Middle frontal gyrus (tissue), 1 donor: Measurements from ENCODE around the gene NOXA1.
"Not testable (repeated sequence)": the region's sequence is repeated elsewhere in the genome, so short reads cannot be mapped to it uniquely, and the experiment has no call there.

ENCODE experiments used
- DNase-seq: peaks from one replicate; pipeline ENCODE4 v3.0.0-alpha.2; 2015; ENCODE audit warnings: low spot score; ENCODE audit errors: extremely low spot score

Gene NOXA1

DNA sequence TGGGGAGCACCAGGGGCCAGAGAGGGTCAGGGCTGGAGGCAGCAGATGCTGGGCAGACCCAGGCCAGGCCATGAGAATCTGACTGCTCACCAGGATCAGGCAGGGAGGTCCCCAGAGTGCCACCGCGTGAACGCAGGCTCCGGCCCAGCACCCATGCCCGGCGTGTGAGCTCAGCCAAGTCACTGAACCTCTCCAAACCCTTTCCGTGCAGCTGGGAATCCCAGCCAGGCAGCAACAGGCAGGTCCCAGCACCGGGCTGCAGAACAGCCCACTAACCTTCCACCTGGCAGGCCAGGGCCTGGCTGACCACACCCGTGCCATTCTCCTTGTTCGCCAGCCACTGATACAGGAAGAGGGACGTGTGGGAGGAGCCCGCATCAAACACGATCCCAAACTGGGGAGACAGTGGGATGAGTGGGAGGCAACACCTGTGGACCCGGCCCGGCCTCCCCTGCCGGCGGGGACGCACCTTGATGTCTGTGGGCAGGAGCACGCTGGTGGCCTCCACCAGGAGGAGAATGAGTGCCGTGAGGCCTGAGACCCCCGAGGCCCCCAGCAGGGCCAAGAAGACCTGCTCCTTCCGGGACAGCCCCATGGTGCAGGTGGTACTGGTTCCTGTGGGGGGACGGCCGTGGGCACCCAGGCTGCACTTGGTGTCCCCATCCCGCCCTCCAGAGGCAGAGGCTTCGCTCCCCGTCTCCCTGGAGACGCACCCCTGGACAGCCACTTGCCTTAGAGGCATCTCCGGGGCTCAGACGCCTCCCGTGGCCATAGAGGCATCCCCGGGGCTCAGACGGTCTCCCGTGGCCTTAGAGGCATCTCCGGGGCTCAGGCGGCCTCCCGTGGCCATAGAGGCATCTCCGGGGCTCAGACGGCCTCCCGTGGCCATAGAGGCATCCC, 14.7 kb downstream of the NOXA1 start:
- no peak for DNase-seq

DNA sequence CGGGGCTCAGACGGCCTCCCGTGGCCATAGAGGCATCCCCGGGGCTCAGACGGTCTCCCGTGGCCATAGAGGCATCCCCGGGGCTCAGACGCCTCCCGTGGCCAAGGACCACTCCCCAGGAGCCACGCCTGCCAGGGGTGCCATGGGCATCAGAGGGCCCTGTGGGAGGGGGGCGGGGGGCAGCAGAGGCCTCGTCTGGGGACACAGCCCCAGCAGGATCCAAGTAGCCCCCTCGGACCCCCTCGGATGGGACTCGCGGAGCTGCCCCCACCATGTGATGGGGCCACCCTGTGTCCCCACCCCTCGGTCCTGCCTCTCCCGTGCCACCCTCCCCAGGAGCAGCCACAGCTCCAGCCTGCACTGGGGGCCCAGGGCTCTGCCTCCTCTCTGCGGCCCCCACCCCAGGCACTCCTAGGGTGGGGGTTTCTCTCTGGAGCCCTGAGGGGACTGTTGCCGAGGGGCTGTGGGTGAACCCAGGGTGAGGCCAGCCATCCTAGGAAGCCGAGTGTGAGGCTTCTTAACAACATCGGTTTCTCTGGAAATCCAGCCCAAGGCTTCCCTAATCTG, 15.5 kb downstream of the NOXA1 start:
- DNase-seq = no peak

DNA sequence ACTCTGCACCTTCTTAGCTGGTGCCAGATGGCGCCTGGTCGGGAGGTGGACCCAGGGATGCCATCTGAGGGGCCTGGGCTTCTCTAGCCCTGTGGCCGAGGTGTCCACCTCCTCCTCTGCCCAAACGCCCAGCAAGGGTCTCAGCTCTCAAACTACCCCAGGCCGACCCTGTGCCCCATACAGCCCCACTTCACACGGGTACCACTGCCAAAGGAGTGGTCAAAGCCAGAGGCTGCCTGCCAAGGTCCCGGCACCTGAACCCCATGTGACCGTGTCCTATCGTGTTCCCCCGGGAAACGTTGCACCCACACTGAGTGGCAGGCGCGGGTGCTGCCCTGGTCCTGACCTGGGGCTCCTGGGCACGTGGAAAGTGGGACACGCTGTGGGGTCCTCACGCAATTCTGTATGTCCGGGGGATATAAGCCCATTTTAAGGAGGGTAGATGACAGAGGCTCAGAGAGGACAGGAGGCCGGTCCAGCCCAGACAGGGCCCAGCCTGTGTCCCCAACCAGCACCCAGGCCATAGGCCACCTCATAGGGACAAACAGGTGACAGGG, 16.0 kb downstream of the NOXA1 start:
- DNase-seq = no peak

DNA sequence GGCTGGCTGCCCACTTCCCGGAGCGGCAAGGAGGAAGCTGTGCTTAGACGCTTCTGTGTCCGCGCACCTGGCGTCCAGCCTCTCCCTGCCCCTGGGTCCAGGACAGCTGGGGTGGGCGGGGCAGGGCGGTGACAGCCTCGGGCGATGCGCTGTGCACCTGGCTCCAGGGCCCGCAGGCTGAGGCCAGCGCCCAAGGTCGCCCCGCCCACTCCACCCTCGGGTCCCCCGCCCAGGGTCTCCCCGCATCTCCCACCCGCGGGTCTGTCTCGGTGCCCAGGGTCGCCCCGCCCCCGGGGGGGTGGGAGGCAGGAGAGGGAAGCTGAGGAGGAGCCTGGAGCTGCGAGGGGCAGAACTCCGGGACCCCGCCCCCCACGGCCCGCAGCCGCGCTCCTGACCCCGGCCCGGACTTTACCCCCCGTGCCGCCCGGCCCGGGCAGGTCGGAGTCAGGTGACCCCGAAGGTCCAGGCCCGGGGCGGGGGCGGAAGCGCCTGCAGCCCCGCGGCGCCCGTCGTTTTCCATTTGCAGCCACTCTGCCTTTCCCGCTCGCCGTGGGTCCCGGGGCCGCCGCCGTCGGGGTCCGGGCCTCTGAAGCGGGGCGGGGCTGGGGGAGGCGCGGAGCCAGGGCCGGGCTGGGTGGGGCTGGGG, 18.2 kb downstream of the NOXA1 start, which contains the start of gene ENTPD8:
ENTPD8 (minus strand) TSS at position 69 of the 646 bp plus-strand sequence. CDS start 3,072 bp downstream, outside the sequence.
- no peak for DNase-seq

DNA sequence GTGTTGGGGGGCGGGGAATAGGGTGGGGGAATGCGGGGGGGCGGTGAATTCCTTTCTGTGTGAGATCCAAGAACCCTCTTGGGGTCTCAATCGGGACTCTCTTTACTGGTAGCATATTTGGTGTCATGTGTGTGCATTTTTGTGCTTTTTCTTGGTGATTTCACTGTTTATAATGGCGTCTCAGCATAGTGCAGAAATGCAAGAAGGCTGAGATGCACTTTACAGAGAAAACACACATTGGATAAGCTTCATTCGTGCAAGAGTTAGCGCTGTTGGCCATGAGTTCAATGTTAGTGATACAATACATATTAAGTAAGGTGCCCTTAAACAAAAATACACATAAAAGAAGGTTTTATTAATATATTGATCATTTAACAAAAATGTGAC, 18.7 kb downstream of the NOXA1 start:
- no peak for DNase-seq

DNA sequence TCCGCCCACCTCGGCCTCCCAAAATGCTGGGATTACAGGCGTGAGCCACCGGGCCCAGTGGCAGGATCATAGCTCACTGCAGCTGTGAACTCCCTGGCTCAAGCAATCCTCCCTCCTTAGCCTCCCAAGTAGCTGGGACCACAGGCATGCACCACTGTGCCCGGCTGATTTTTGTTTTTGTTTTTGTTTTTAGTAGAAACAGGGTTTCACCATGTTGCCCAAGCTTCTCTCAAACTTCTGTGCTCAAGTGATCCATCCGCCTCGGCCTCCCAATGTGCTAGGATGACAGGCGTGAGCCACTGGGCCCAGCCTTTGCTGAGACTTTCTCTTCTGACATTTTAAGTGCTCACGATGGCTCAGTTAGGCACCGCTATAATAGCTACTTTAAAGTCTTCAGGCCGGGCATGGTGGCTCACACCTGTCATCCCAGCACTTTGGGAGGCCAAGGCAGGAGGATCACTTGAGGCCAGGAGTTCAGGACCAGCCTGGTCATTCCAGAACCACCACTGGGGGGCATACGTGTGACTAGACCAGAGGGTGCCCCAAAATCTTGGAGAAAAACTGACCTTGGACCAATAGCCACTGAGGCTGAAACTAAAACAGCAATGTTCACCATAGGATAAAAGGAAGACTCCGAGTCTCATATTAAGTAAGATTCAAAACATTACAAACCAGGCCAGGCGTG, 21.1 kb downstream of the NOXA1 start:
- DNase-seq = no peak

DNA sequence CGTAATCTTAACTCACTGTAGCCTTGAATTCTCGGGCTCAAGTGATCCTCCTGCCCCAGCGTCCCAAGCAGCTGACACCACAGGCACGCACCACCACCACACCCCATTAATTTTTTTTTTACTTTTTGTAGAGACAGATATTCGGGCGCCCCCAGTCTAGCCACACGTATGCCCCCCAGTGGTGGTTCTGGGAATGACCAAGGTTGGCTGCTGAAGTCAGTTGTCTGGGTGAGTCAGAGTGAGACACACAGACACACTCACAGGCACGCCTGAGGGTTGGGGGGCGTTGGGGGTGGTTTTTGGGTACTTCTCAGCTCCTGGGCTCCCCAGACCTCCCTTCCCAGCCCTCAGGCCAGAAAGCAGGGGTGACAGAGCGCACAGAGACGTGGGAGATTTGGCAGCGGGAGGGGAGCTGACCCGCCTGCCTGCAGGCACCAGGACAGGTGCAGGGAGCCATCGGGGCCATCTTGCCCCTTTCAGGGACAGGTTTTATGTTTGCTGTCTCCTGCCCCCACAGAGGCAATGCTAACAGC, 22.1 kb downstream of the NOXA1 start:
- peak; percentile 60 for DNase-seq

DNA sequence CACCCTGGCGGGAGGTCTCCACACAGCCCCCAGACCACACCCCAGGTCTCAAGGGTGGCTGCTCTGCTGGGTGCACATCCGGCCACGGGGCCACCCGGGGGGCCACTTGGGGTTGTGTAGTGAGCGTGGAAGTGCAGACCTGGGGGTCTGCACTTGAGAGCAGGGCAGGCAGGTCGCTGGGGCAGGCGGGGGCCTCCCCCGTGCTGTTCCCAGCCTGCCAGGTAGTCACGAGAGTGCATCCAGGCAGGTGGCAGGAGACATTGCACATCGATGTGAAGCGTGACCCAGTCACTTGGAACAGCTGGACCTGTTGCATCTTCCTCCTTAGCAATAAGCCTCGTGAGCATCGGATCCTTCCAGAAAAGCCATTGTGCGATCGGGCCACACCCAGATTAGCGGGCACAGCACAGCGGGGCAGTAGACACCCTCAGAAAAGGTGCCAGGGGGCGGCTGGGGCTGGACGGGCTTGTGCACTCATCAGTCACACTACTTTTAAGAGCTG, 22.8 kb downstream of the NOXA1 start:
- DNase-seq = no peak

DNA sequence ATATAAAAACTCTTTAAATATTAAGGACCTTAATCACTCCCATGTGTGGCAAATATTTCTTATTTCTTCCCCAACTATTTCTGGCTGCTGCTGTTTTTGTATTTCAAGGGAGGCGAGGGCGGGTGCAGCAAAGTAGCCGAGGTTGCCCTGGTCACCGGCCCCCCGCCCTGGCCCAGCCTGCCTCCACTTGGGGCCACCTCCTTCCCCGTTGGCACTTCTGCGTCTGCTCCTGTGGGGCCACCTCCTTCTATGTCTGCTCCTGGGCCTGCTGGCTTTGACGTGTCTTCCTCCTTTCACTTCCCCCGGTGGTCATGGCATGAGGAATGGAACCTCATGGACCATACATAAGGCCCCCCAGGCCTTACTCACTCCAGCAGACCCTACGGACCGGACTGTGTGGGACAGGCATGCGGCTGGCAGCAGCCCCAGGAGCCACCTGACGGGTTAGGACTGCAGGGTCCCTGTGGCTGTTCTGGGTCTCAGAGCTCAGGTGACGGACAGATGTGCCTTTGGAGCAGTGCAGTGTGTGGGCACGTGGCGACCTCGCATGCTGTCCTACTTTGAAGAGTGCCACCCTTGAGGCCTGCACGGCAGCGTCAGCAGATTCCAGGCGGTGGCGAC, 23.8 kb downstream of the NOXA1 start:
- no peak for DNase-seq

DNA sequence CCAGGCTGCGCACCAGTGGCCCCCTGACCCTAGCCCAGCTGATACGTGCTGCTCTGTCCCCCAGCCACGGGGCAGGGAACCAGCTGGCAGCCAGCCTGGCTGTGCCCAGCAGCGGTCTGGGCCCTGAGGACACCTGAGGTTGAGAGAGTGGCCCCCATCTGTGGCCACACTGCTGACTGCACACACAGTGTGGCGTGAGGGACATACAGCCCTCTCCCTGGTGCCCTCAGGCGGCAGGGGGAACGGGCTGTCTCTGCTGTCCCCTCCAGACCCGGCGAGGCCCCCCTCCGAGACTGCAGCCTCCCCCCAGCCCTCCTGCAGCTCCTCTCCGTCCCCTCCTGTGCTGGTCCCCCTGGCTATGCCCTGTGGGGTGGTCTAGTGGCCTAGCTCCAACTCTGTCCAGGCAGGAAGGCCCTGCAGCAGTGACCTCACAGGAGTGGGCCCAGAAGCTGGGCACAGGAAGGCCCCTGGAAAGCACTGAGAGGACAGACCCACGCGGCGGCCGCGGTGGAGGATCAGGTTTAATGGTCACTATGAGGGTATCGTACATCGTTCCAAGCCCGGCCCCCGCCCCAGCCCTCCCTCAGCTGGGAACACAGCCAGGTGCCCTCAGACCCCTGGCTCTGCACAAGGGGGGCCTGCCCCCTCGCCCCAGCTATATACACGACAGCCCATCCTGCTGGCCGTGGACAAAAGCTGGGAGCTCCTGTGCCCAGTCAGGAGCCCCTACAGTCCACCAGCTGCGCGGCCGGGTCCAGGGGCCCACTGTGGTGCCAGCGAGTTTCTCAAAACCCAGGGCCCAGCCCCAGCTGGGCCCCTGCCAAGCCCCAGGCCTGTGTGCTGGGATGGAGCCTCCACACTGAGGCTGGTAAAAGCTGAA, 24.8 kb downstream of the NOXA1 start:
- no peak for DNase-seq

DNA sequence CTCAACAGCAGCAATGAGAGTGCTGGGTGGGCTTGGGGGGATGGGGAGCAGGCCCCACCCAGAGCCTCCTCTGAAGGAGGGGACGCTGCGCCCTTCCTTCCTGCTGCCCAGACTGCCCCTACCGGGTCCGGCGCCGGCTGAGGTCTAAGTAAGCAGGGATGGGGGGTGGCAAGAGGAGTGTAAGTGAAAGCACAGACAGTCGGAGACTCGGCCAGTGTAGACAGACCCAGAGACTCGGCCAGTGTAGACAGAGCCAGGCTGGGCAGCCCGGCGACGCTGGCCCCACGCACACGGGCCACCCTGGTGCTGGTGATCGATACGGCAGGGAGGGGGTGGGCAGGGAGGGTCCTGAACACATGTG, 25.4 kb downstream of the NOXA1 start:
- DNase-seq = no peak

DNA sequence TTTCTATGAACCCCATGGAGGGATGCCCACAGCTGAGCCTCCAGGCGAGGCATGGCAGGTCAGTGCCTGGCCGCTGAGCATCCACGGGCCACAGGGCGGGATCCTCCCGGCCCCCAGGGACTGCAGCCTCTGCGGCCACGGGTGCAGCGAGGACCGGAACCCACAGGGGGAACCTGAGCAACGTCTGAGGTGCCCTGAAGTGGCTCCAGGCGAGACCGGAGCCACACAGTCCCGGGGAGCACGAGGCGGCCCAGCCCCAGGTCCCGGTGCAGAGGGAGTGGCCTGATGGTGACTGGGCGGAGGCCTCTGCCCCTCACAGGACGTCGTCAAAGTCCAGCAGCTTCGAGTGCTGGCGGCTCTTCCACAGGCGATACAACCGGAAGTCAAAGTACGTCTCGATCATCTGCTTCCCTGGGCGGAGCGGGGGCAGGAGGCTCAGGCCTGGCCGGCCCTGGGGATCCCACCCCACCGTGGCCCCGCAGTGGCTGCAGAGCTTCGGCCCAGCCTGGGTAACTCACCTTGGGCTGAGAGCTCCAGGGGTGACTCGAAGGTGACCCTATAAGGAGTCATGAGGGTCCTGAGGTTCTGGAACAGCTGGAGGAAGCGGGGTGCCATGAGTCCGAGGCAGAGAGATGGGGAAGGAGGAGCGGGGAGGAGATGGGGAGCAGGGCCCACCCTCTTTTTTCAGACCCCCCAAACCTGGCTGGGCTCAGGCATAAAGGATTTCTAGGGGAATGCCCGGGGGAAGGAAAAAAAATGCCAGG, 26.1 kb downstream of the NOXA1 start:
- no peak for DNase-seq

DNA sequence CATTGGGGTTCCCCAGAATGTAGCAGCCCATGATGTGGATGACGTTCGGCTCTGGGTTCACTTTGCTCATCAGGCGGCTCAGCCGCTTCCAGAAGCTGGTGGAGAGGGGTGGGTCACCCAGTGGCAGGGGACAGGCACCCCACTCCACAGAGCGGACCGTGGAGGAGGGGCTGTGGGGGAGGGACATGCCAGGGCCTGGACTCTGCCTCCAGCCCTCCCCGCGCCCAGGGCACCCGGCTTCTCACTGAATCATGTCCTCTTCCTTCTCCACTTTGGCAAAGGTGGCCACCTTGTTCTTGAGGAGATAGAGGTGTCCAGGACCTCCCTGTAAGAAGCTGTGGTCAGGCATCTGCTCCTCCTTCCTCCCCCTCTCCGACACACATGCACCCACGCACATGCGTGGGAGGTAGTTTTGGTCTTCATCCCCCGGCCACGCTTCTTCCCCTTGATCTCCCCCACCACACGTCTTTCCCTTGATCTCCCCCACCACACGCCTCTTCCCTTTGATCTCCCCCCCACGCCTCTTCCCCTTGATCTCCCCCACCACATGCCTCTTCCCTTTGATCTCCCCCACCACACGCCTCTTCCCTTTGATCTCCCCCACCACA, 26.8 kb downstream of the NOXA1 start:
- DNase-seq = no peak

DNA sequence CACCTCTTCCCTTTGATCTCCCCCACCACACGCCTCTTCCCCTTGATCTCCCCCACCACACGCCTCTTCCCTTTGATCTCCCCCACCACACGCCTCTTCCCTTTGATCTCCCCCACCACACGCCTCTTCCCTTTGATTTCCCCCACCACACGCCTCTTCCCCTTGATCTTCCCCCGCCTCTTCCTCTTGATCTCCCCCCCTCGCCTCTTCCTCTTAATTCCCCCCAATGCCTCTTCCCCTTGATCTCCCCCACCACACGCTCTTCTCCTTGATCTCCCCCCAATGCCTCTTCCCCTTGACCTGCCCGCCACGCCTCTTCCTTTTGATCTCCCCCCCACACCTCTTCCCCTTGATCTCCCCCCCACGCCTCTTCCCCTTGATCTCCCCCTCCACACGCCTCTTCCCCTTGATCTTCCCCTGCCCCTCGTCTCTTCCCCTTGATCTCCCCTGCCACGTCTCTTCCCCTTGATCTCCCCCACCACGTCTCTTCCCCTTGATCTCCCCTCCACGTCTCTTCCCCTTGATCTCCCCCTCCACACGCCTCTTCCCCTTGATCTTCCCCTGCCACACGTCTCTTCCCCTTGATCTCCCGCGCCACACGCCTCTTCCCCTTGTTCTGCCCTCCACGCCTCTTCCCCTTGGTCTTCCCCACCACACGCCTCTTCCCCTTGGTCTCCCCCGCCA, 27.5 kb downstream of the NOXA1 start:
- not testable (repeated sequence) for DNase-seq

DNA sequence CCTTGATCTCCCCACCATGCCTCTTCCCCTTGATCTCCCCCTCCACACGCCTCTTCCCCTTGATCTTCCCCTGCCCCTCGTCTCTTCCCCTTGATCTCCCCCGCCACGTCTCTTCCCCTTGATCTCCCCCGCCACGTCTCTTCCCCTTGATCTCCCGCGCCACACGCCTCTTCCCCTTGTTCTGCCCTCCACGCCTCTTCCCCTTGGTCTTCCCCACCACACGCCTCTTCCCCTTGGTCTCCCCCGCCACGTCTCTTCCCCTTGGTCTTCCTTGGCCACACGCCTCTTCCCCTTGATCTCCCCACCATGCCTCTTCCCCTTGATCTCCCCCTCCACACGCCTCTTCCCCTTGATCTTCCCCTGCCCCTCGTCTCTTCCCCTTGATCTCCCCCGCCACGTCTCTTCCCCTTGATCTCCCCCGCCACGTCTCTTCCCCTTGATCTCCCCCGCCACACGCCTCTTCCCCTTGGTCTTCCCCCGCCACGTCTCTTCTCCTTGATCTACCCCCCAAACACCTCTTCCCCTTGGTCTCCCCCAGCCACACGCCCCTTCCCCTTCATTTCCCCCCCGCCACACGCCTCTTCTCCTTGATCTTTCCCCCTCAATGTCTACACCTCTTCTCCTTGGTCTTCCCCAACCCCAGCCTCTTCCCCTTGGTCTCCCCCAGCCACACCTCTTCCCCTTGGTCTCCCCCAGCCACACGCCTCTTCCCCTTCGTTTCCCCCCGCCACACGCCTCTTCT, 28.2 kb downstream of the NOXA1 start:
- not testable (repeated sequence) for DNase-seq

DNA sequence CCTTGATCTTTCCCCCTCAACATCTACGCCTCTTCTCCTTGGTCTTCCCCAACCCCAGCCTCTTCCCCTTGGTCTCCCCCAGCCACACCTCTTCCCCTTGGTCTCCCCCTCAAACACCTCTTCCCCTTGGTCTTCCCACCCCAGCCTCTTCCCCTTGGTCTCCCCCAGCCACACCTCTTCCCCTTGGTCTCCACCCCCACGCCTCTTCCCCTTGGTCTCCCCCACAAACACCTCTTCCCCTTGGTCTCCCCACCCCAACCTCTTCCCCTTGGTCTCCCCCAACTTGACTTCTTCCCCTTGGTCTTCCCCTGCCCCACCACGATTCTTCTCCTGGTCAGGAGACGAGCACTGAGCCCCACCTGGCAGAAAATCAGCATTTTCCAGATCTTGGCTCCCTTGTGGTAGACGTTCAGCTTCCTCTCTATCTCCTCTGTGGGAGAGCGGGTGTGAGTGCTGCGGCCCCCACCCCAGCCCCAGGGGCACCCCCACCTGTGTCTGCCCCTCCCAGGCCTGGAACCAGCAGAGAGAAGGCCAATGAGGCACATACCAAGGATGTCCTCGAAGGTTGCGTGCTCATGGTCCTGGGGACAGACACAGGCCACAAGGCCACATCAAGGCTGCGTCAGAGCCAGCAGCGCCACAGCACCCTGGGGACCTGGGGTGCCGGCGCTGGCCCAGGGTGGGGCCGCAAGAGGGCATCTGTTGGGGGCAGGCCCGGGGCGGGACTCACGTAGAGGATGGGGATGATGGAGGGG, 29.0 kb downstream of the NOXA1 start:
- DNase-seq = no peak
